Stimulated activated CD8-positive, alpha-beta memory T cell treated with anti-CD3 and anti-CD28 coated beads, Interleukin-12 subunit alpha, Interleukin-12 subunit beta, amount 100 ng/mL, for 1 hour (primary cell): ENCODE measurements around the gene UQCRC1.

Source experiments
- DNase-seq: peaks from one replicate; pipeline ENCODE4 v3.0.0-alpha.2; 2020; ENCODE audit warnings: low read depth

The UQCRC1 gene

GRCh38 chr3:48633256-48633655 lies 23.8 kb upstream of the UQCRC1 start:
- no peak for DNase-seq

GRCh38 chr3:48631516-48632448 lies 22.3 kb upstream of the UQCRC1 start:
- DNase-seq, result no peak

GRCh38 chr3:48630833-48631232 lies 21.4 kb upstream of the UQCRC1 start:
- DNase-seq, result no peak

GRCh38 chr3:48630407-48630806 lies 21.0 kb upstream of the UQCRC1 start:
- DNase-seq, result no peak

GRCh38 chr3:48629894-48630293 lies 20.4 kb upstream of the UQCRC1 start:
- DNase-seq, result no peak

- DNase-seq, result no peak
These were observed 19.0 kb upstream of the UQCRC1 start for GRCh38 chr3:48628277-48629017.

GRCh38 chr3:48625600-48625999 lies 16.2 kb upstream of the UQCRC1 start:
- no peak for DNase-seq

GRCh38 chr3:48624767-48625166 lies 15.3 kb upstream of the UQCRC1 start:
- no peak for DNase-seq

GRCh38 chr3:48623851-48624547 lies 14.6 kb upstream of the UQCRC1 start:
- no peak for DNase-seq

GRCh38 chr3:48621461-48621869 lies 12.0 kb upstream of the UQCRC1 start, which contains the start of gene TMEM89:
TSS of gene TMEM89 (minus strand) at chr3:48621769. CDS start at chr3:48621756, 13 bp downstream.
- no peak for DNase-seq

- DNase-seq, result no peak
These were observed 10.4 kb upstream of the UQCRC1 start for GRCh38 chr3:48619541-48620524.

- DNase-seq, result no peak
These were observed 8.1 kb upstream of the UQCRC1 start for GRCh38 chr3:48617559-48617958.

- DNase-seq, result no peak
These were observed 4.6 kb upstream of the UQCRC1 start for GRCh38 chr3:48614044-48614443.

- DNase-seq, result no peak
These were observed 2.9 kb upstream of the UQCRC1 start for GRCh38 chr3:48612309-48612708.

- no peak for DNase-seq
These were observed 1.9 kb downstream of the UQCRC1 start for GRCh38 chr3:48607519-48607918.

GRCh38 chr3:48601622-48601994 lies 7.8 kb downstream of the UQCRC1 start:
- DNase-seq, result no peak

- no peak for DNase-seq
These were observed 8.5 kb downstream of the UQCRC1 start for GRCh38 chr3:48600711-48601621.

GRCh38 chr3:48599509-48600285 lies 9.7 kb downstream of the UQCRC1 start:
- DNase-seq, result no peak

- no peak for DNase-seq
These were observed 10.4 kb downstream of the UQCRC1 start for GRCh38 chr3:48599077-48599501.
